Activated naive CD4-positive, alpha-beta T cell treated with anti-CD3 and anti-CD28 coated beads for 36 hours (primary cell): ENCODE results near the gene JAZF1. TPM values are rescaled to one million over a fixed set of nuclear protein-coding genes. Genes with fewer than 3 reads are reported as not detected.

Source experiments
- CTCF ChIA-PET: fragments of 350-600 bp; sonication (Branson Sonifier 250); formaldehyde crosslinking; loops from one replicate; lab custom pipeline; 2021; ENCODE audit warnings: antibody characterized with exemption; lab: Charles Lee
- DNase-seq: peaks from one replicate; pipeline ENCODE4 v3.0.0-alpha.2; 2020
- H3K27ac Mint-ChIP-seq: one replicate; pipeline ENCODE4 v1.8.0; 2021; ENCODE audit warnings: mild to moderate bottlenecking, mixed read lengths
- H3K27me3 Mint-ChIP-seq: one replicate; pipeline ENCODE4 v1.8.0; 2021; ENCODE audit warnings: low read depth, mixed read lengths
- H3K36me3 Mint-ChIP-seq: one replicate; pipeline ENCODE4 v1.8.0; 2021; ENCODE audit warnings: low read depth, mixed read lengths
- H3K4me1 Mint-ChIP-seq: one replicate; pipeline ENCODE4 v1.8.0; 2021; ENCODE audit warnings: low read depth, mixed read lengths
- H3K4me3 Mint-ChIP-seq: one replicate; pipeline ENCODE4 v1.8.0; 2021; ENCODE audit warnings: mild to moderate bottlenecking, moderate library complexity, mixed read lengths
- H3K9me3 Mint-ChIP-seq: one replicate; pipeline ENCODE4 v1.8.0; 2021; ENCODE audit warnings: mixed read lengths
- intact Hi-C: fragments of 100-400 bp; cut with micrococcal nuclease; formaldehyde crosslinking; loops from one replicate; pipeline ENCODE4 v1.15.1; 2023
- total RNA-seq, 2 experiments: library from RNA; stranded (reverse); gene quantifications; one replicate each; pipeline ENCODE4 v1.2.3, GENCODE V29; 2021

The JAZF1 gene
- total RNA-seq, 2 experiments from 2014 or later: 3.4 to 4.7 TPM

DNA sequence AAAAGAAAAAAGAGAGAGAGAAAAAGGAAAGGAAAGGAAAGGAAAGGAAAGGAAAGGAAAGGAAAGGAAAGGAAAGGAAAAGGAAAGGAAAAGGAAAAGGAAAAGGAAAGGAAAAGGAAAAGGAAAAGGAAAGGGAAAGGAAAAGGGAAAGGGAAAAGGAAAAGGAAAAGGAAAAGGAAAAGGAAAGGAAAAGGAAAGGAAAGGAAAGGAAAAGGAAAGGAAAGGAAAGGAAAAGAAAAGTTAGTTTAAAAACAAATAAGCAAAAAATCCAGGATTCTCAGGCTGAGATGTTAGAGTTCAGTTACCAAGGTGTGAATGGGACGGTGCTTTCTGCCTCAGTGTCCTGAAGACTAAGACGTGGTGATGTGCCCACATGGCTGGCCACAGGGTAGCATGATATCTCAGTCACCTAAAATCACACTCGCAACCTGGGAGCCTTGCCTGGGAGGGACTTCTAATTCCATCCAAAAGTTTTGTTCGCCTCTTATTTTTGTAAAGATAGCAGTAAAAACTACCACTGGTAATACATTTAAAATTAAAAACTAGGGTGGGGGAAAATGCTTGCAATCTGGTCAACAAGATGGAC lies 70.1 kb downstream of the JAZF1 start:
- CTCF ChIA-PET: no interaction called here
- no peak overlapping the region for H3K27ac Mint-ChIP-seq
- H3K27me3 Mint-ChIP-seq: no peaks in the 10 kb centered on the region
- intact Hi-C loops: no loop called here
- H3K4me1 Mint-ChIP-seq: no peaks in the 10 kb centered on the region
- DNase-seq: no peak
- H3K4me3 Mint-ChIP-seq: no peak overlapping the region
- no peaks in the 10 kb centered on the region for H3K36me3 Mint-ChIP-seq
- H3K9me3 Mint-ChIP-seq: no peaks in the 10 kb centered on the region

DNA sequence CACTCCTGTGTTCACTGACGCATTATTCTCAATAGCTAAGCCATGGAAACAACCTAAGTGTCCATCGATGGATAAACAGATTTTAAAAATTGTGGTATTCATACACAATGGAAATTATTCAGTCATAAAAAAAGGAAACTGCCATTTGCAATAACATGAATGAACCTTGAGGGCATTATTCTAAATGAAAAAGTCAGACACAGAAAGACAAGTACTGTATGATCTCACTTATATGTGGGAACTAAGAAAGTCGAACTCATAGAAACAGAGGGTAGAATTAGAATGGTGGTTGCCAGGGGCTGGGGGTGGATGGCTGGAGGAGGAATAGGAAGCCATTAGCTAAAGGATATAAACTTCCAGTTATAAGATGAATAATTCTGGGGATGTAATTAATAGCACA lies 71.8 kb downstream of the JAZF1 start:
- Mint-ChIP-seq H3K27me3 (no peaks in the 10 kb centered on the region), H3K27ac (no peak overlapping the region), H3K36me3 (no peaks in the 10 kb centered on the region), H3K4me3 (no peak overlapping the region), H3K9me3 (no peaks in the 10 kb centered on the region), H3K4me1 (no peaks in the 10 kb centered on the region)
- DNase-seq: no peak
- intact Hi-C loops: no loop called here
- CTCF ChIA-PET: interaction anchor here (1.1 to 1.5 kb wide), 2 partner anchors 11 to 375 kb away, joined by 3 to 7 read pairs; no protein-coding TSS in a partner anchor

DNA sequence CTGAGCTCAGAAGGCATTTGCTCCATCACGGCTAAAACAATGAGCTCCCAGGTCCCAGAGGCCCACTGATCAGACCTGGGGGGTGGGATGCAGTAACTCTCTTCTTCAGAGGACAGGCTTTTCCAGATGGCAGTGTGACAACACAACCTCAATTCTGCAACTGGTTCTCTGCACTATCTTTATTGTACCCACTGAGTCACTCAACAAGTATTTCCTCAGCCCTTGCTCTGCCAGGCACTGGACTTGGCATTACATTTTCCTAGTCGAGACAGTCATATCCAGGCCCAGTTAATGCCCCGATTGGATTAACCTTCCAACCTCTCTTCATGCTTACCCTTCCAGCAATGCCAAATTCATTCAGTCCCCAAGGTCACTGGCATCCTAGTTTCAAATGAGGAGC lies 72.6 kb downstream of the JAZF1 start:
- no peak overlapping the region for H3K4me3 Mint-ChIP-seq
- no peaks in the 10 kb centered on the region for H3K27me3 Mint-ChIP-seq
- no peaks in the 10 kb centered on the region for H3K4me1 Mint-ChIP-seq
- H3K9me3 Mint-ChIP-seq: no peaks in the 10 kb centered on the region
- H3K36me3 Mint-ChIP-seq: no peaks in the 10 kb centered on the region
- intact Hi-C loops: no loop called here
- CTCF ChIA-PET: interaction anchor here (1.1 to 1.5 kb wide), 2 partner anchors 11 to 374 kb away, joined by 3 to 7 read pairs; no protein-coding TSS in a partner anchor
- no peak overlapping the region for H3K27ac Mint-ChIP-seq
- DNase-seq: no peak

DNA sequence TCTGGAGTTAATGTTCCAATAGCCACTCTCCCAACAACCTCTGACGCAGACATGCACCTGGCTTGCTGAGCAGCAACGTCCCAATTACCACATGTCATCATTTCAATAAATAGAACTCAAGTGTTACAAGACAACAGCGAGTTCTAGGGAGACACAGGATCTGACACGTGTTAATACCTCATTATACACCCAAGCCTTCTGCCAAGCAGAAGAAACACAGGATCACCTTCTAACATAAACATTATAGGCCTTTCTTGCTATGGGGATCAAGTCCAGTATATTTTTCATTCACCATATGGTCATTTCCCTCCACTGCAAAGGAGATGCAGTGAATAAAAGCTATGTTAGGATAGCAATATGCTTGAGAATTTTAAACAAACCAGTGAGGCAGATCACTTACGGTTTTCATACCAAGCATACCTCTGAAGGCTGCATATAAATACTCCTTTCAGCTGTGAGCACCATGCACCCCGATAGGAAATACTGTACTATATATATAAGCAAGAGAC lies 74.2 kb downstream of the JAZF1 start:
- no peak overlapping the region for H3K4me3 Mint-ChIP-seq
- no peaks in the 10 kb centered on the region for H3K9me3 Mint-ChIP-seq
- no peaks in the 10 kb centered on the region for H3K27me3 Mint-ChIP-seq
- no peaks in the 10 kb centered on the region for H3K36me3 Mint-ChIP-seq
- CTCF ChIA-PET: interaction anchor here (1.3 kb wide), 1 partner anchor 12 kb away, joined by 5 read pairs; no protein-coding TSS in a partner anchor
- no peaks in the 10 kb centered on the region for H3K4me1 Mint-ChIP-seq
- no peak for DNase-seq
- no peak overlapping the region for H3K27ac Mint-ChIP-seq
- intact Hi-C loops: no loop called here

DNA sequence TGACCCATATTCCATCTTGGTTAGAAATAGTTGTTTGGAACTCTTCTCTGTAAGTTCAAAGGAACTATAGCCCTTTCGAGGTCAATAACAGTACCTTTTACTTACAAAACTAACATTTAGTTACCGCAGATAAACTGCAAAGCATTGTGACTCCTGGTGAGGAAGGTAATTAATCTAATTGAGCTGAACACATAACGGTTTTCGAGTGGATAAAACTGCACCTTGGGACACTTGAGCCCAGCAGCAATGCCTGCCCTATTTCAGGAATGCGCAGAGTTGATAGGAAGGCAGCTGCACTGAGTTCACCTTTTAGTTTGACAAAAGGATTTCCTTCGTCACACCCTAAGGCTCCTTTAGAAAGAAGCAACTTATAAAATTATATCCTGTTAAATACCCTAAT lies 75.4 kb downstream of the JAZF1 start:
- Mint-ChIP-seq H3K27ac (no peak overlapping the region), H3K4me3 (no peak overlapping the region), H3K27me3 (no peaks in the 10 kb centered on the region), H3K9me3 (no peaks in the 10 kb centered on the region), H3K36me3 (no peaks in the 10 kb centered on the region), H3K4me1 (no peaks in the 10 kb centered on the region)
- CTCF ChIA-PET: interaction anchor here (1.3 to 1.7 kb wide), 2 partner anchors 8 to 11 kb away, joined by 5 to 6 read pairs; no protein-coding TSS in a partner anchor
- DNase-seq: no peak
- intact Hi-C loops: no loop called here

DNA sequence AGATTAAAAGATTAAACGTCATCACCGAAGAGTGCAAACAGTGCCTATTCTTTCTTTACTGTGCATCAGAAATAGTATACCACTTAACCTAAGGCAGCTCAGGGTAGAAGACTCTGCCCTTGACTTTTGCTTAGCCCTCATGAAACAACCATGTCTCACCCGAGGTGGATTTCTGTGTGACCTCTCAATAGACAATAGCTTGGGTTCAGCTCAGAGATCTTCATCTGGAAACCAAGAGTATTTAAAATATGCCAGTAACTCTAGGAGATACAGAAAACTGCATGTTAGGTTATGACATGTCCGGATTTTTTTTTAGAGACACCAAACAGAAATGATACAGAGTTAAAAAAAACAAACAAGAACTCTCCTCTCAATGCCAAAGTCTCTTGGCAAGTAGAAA lies 75.8 kb downstream of the JAZF1 start:
- intact Hi-C loops: no loop called here
- Mint-ChIP-seq H3K27ac (no peak overlapping the region), H3K4me3 (no peak overlapping the region), H3K4me1 (no peaks in the 10 kb centered on the region), H3K27me3 (no peaks in the 10 kb centered on the region), H3K9me3 (no peaks in the 10 kb centered on the region), H3K36me3 (no peaks in the 10 kb centered on the region)
- CTCF ChIA-PET: interaction anchor here (1.3 to 1.7 kb wide), 2 partner anchors 8 to 10 kb away, joined by 5 to 6 read pairs; no protein-coding TSS in a partner anchor
- no peak for DNase-seq

DNA sequence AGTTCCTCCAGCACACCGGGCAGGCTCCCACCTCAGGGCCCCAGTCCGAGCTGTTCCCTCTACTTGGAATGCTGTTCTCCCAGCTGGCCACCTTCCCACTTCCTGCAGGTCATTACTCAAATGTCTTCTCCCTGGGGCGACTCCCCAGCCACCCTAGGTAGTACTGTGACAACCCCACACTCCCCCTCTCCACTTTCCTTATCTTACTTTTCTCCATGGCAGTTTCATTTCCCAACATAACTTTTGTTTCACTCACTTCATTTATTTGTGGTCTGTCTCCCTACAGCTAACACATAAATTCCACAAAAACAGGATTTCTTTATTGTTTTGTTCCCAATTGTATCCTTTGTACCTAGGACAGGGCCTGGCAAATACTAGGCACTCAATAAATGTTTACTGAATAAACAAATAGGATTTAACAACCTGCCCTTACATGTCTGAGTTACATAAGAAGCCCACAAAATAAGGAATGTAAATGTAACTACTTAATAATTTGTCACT lies 76.5 kb downstream of the JAZF1 start:
- no peaks in the 10 kb centered on the region for H3K27me3 Mint-ChIP-seq
- H3K9me3 Mint-ChIP-seq: no peaks in the 10 kb centered on the region
- no peak overlapping the region for H3K4me3 Mint-ChIP-seq
- H3K27ac Mint-ChIP-seq: no peak overlapping the region
- no peaks in the 10 kb centered on the region for H3K4me1 Mint-ChIP-seq
- H3K36me3 Mint-ChIP-seq: no peaks in the 10 kb centered on the region
- intact Hi-C loops: no loop called here
- DNase-seq: no peak
- CTCF ChIA-PET: interaction anchor here (1.7 kb wide), 1 partner anchor 7 kb away, joined by 6 read pairs; no protein-coding TSS in a partner anchor

DNA sequence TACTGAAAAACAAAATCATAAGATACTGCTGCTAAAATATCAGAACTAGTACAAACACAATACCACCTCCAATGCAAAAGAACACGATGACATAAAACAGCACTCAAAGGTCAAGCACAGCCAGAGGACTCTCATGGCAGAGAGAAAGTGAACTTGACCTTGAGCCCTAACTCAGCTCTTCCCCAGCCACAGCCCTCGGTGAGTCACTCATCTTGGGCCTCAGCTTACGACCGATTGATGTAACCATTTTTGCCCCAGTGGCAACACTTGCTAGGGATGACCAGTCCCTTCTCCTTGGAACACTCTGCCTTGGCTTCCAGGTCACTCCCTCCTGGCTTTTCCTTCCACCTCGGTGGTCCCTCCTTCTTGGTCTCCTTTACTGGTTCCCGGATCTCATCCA lies 77.8 kb downstream of the JAZF1 start:
- CTCF ChIA-PET: no interaction called here
- Mint-ChIP-seq H3K9me3 (no peaks in the 10 kb centered on the region), H3K4me1 (no peaks in the 10 kb centered on the region), H3K27ac (no peak overlapping the region), H3K36me3 (no peaks in the 10 kb centered on the region), H3K27me3 (no peaks in the 10 kb centered on the region), H3K4me3 (no peak overlapping the region)
- intact Hi-C loops: no loop called here
- no peak for DNase-seq

DNA sequence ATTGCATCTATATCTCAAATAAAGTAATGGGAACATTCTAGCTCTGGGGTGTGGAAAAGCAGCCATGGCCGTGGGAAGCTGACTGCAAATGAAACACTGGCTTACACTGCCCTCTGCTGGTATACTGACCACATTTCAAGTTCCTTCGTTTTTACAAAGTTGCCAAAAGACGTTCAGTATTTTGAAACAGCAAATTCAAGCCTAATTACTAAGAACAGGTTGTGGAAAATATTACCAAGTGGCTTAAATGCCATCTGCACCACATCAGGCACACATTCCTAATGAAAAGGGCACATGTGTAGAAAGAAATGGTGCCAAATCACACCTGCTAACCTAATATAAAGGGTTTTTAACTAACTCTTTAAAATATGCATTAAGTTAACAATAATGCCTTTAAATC lies 83.9 kb downstream of the JAZF1 start:
- H3K27me3 Mint-ChIP-seq: no peaks in the 10 kb centered on the region
- H3K27ac Mint-ChIP-seq: no peak overlapping the region
- H3K9me3 Mint-ChIP-seq: no peaks in the 10 kb centered on the region
- intact Hi-C loops: loop anchor here (1.0 to 10.0 kb wide), 5 partner anchors 34 to 900 kb away; partner anchors contain the start of gene TAX1BP1
- no peaks in the 10 kb centered on the region for H3K36me3 Mint-ChIP-seq
- H3K4me1 Mint-ChIP-seq: peaks cover 3% of the 10 kb centered on the region
- CTCF ChIA-PET: interaction anchor here (0.5 to 5.3 kb wide), 33 partner anchors 8 to 521 kb away, joined by 3 to 30 read pairs (median 4); no protein-coding TSS in a partner anchor
- peak; percentile 57 for DNase-seq
- H3K4me3 Mint-ChIP-seq: no peak overlapping the region

DNA sequence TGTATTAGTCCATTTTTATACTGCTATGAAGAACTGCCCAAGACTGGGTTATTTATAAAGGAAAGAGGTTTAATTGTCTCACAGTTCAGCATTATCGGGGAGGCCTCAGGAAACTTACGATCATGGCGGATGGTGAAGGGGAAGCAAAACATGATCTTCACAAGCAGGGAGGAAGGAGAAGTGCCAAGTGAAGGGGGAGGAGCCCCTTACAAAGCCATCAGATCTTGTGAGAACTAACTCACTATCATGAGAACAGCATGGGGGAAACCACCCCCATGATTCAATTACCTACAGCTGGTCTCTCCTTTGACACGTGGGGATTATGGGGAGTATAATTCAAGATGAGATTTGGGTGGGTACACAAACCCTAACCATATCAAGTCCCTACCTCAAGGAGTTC lies 85.4 kb downstream of the JAZF1 start:
- no peaks in the 10 kb centered on the region for H3K27me3 Mint-ChIP-seq
- DNase-seq: no peak
- H3K4me1 Mint-ChIP-seq: peaks cover 3% of the 10 kb centered on the region
- H3K36me3 Mint-ChIP-seq: no peaks in the 10 kb centered on the region
- H3K27ac Mint-ChIP-seq: no peak overlapping the region
- intact Hi-C loops: loop anchor here (10.0 kb wide), 3 partner anchors 170 to 410 kb away; partner anchors contain the start of gene TAX1BP1
- H3K9me3 Mint-ChIP-seq: no peaks in the 10 kb centered on the region
- CTCF ChIA-PET: interaction anchor here (1.3 to 5.3 kb wide), 5 partner anchors 10 to 899 kb away, joined by 3 to 30 read pairs (median 5); no protein-coding TSS in a partner anchor
- no peak overlapping the region for H3K4me3 Mint-ChIP-seq

DNA sequence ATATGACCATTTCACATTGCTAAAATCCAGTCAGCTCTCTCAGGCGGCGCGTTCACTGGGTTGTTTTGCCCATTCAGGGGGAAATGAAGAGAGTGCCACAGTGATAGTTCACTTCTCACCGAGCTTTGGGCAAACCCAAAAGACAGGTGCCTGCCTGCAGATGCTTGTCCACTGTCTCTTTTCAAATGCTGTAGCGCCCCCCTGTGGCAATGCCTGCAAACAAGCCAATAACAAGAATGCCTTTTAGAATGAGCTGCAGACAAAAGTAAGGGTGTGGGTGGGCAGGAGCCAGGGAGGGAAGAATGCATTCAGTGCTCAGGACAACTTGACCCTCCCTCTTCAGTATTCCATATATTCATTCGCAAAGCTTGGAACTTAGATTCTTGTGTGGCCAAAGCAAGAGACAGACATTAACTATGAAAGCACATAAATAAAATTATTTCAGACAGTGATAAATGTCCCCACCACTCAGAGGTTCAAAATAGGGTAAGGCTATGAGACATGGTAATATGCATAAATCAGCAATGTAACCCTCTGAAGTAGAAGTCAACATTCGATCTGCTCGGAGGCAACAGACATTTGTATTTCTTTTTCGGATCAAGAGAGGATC lies 86.9 kb downstream of the JAZF1 start:
- no peaks in the 10 kb centered on the region for H3K36me3 Mint-ChIP-seq
- peaks cover 3% of the 10 kb centered on the region for H3K4me1 Mint-ChIP-seq
- no peak overlapping the region for H3K27ac Mint-ChIP-seq
- peak; percentile 86 for DNase-seq
- H3K27me3 Mint-ChIP-seq: no peaks in the 10 kb centered on the region
- CTCF ChIA-PET: interaction anchor here (0.9 to 5.3 kb wide), 15 partner anchors 11 to 898 kb away, joined by 3 to 30 read pairs (median 4); no protein-coding TSS in a partner anchor
- H3K4me3 Mint-ChIP-seq: no peak overlapping the region
- intact Hi-C loops: loop anchor here (5.0 to 10.0 kb wide), 4 partner anchors 169 to 881 kb away; partner anchors contain the start of gene TAX1BP1
- no peaks in the 10 kb centered on the region for H3K9me3 Mint-ChIP-seq

DNA sequence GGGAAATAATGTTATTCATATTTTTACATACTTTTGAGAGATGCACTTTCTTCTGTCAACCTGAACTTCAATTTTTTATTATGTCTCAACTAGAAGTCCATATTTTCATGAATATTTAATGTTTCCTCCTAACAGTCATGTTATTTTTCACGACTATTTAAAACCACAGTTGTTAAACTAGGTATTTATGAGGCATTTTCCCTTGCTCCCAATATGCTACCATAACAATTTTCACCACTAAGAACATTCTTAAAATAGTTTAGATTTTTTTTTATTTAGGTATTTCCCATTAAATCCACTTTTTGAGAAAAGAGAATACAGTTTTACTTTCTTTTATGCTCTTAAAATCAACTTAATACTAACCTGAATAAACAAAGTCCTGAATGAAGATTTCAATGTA lies 89.4 kb downstream of the JAZF1 start:
- intact Hi-C loops: loop anchor here (5.0 to 10.0 kb wide), 4 partner anchors 166 to 879 kb away; partner anchors contain the start of gene TAX1BP1
- Mint-ChIP-seq H3K4me3 (no peak overlapping the region), H3K36me3 (no peaks in the 10 kb centered on the region), H3K4me1 (no peaks in the 10 kb centered on the region), H3K9me3 (no peaks in the 10 kb centered on the region), H3K27ac (no peak overlapping the region), H3K27me3 (no peaks in the 10 kb centered on the region)
- DNase-seq: no peak
- CTCF ChIA-PET: interaction anchor here (0.7 kb wide), 1 partner anchor 34 kb away, joined by 3 read pairs; no protein-coding TSS in a partner anchor
